Psoas muscle (tissue), 8 donors: Measurements from ENCODE around the gene THNSL1. TPM values are rescaled to one million over a fixed set of nuclear protein-coding genes. Genes with fewer than 3 reads are reported as not detected.

Experiments
- ATAC-seq, 4 donors: fragments of 200-7000 bp; cut with Tn5 transposase; one replicate each; pipeline ENCODE4 v1.9.1; 2020; ENCODE audit warnings: moderate library complexity in 3 of 4, mild to moderate bottlenecking in 2 of 4
- DNase-seq, 2 donors: peaks; one replicate each; pipeline ENCODE4 v3.0.0-alpha.2; 2020
- H3K27ac ChIP-seq: fragments of 200-600 bp; one replicate; pipeline ENCODE4 v1.8.0; 2022
- H3K27me3 ChIP-seq, 3 donors: fragments of 200-600 bp in 1 of 3; one replicate each; pipeline versions ENCODE4 v1.6.1 to v1.8.0; 2013 to 2022; ENCODE audit warnings: low read length in 2 of 3, mild to moderate bottlenecking in 2 of 3, moderate library complexity in 1 of 3; ENCODE audit not compliant: insufficient read depth in 3 of 3
- H3K36me3 ChIP-seq, 2 donors: fragments of 200-600 bp in 1 of 2; one replicate each; pipeline versions ENCODE4 v1.6.1 to v1.8.0; 2013 to 2022; ENCODE audit warnings: low read depth in 1 of 2, mild to moderate bottlenecking in 1 of 2, moderate library complexity in 1 of 2; ENCODE audit not compliant: insufficient read depth in 1 of 2
- H3K4me1 ChIP-seq: fragments of 200-600 bp; one replicate; pipeline ENCODE4 v1.8.0; 2022
- H3K4me3 ChIP-seq: fragments of 200-600 bp; one replicate; pipeline ENCODE4 v1.8.0; 2022; ENCODE audit warnings: mild to moderate bottlenecking
- H3K9me3 ChIP-seq: fragments of 200-600 bp; one replicate; pipeline ENCODE4 v1.8.0; 2022
- WGBS, 3 donors: extraction: QIAGEN DNeasy Blood & Tissue Kit; methylation state at CpG; one replicate each; pipeline versions ENCODE4 v1.1.6 to v1.1.7; 2013; 5-methylcytosine and 5-hydroxymethylcytosine counted together
- intact Hi-C, 2 donors: fragments of 100-400 bp; cut with DNase I; formaldehyde crosslinking; loops; one replicate each; pipeline versions ENCODE4 v1.11.0 to v1.14.2; 2022
- polyA plus RNA-seq, 3 donors: library from polyadenylated mRNA; stranded (reverse); fragments of 200-250 nt; gene quantifications; one replicate each; pipeline ENCODE4 v1.2.3, GENCODE V29; 2013
- total RNA-seq, 4 donors: library from RNA; stranded (reverse); fragmentation: NEBNext Ultra II Directional in 2 of 4; extraction: Animal tissue kit (Norgen Biotek cat#: 25700) in 2 of 4; gene quantifications; one replicate each; pipeline versions ENCODE4 v1.2.1 to v1.2.4, GENCODE V29; 2021 to 2023
- TF ChIP-seq, protein P1 (sequence below): fragments of 200-600 bp; IDR thresholded peaks from one replicate; pipeline ENCODE4 v1.8.0; 2022; ENCODE audit warnings: antibody characterized with exemption
- donor health status: healthy with polysubstance abuse.
- donor health status: DM: no; HTN: no; CAD: no; lungs with moderate emphysema.
- donor health status: Bipolar disorder and iron deficiency.
- donor health status: healthy.
- donor health status: DM: yes; HTN: yes; CAD: no.
- donor health status: DM: no; HTN: no; CAD: no.
- donor health status: DM: no; HTN: no; CAD: no.
- donor health status: DM: yes; HTN: yes; CAD: no.

The THNSL1 gene
- total and polyA plus RNA-seq, 7 donors, result 2.0 to 8.7 (median 3.2) TPM

DNA sequence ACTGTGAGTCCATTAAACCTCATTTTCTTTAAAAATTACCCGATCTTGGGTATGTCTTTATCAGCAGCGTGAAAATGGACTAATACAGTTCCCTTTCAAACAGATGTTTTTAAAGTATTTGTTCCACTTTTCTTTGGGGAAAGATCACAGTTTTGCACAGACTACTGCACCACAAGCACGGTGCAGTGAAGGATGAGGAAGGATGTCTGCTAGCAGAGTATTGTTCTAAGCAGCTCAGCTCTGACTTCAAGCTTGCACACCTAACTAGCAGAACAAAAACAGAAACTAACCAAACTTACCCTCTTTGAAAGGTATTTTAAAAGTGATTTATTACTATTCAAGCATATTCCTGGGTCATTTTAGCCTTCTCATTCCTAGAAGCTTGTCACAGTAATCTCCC is 20.0 kb downstream of the THNSL1 start:
- ATAC-seq (no peak), DNase-seq (no peak)
- H3K27me3 ChIP-seq, result peaks cover 0 to 5% (median 0%) of the 10 kb centered on the region in 3 donors
- intact Hi-C loops, result no loop called here
- H3K27ac ChIP-seq, result no peak overlapping the region
- H3K4me3 ChIP-seq, result no peak overlapping the region
- H3K4me1 ChIP-seq, result no peaks in the 10 kb centered on the region
- H3K9me3 ChIP-seq, result no peaks in the 10 kb centered on the region
- TF ChIP-seq, protein P1, sequence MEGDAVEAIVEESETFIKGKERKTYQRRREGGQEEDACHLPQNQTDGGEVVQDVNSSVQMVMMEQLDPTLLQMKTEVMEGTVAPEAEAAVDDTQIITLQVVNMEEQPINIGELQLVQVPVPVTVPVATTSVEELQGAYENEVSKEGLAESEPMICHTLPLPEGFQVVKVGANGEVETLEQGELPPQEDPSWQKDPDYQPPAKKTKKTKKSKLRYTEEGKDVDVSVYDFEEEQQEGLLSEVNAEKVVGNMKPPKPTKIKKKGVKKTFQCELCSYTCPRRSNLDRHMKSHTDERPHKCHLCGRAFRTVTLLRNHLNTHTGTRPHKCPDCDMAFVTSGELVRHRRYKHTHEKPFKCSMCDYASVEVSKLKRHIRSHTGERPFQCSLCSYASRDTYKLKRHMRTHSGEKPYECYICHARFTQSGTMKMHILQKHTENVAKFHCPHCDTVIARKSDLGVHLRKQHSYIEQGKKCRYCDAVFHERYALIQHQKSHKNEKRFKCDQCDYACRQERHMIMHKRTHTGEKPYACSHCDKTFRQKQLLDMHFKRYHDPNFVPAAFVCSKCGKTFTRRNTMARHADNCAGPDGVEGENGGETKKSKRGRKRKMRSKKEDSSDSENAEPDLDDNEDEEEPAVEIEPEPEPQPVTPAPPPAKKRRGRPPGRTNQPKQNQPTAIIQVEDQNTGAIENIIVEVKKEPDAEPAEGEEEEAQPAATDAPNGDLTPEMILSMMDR, result no peak
- no peaks in the 10 kb centered on the region for H3K36me3 ChIP-seq
- 25 to 36% (median 29%) methylated on average over 3 of the region's 3 CpGs for WGBS, 3 donors

DNA sequence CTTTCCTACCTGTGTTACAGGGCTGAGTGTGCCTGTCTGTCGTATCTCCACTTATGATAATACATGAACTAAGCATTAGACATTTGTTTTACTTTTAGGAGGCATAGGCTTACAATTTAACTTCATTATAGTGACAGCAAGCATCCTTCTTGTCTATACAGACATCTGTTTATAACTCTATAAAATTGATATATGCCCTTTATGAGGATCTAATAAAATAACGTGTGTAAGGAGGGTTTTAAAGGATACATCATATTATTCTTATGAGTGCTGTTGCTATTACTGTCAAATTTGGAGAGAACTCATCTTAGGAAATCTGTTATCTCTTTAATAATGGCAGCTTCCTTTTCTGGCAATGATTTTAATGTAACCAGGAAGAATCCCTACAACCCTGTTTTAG is 21.9 kb downstream of the THNSL1 start:
- TF ChIP-seq, protein P1, result no peak
- no peak for DNase-seq
- H3K36me3 ChIP-seq, result no peaks in the 10 kb centered on the region
- H3K9me3 ChIP-seq, result no peaks in the 10 kb centered on the region
- H3K4me3 ChIP-seq, result no peak overlapping the region
- H3K4me1 ChIP-seq, result no peaks in the 10 kb centered on the region
- WGBS, 3 donors, result 76 to 84% (median 81%) methylated on average over 2 of the region's 2 CpGs
- H3K27ac ChIP-seq, result no peak overlapping the region
- ATAC-seq, result no peak
- peaks cover 0 to 5% (median 0%) of the 10 kb centered on the region in 3 donors for H3K27me3 ChIP-seq
- intact Hi-C loops, result no loop called here

DNA sequence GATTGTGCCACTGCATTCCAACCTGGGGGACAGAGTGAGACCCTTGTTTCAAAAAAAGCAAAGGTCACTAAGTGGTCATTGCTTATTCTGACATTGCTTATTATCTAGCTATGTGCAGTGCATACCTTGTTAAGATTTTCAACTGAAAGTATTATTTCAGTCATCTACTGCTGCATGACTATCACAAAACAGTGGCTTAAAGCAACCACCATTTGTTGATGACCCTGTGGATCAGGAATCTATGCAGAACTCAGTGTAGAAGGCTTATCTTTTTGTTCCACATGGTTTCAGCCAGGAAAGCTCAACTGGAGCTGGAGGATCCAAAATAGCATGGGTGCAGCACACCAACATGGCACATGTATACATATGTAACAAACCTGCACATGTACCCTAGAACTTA is 23.1 kb downstream of the THNSL1 start:
- no peaks in the 10 kb centered on the region for H3K36me3 ChIP-seq
- H3K4me3 ChIP-seq, result no peak overlapping the region
- ATAC-seq, result no peak
- H3K27ac ChIP-seq, result no peak overlapping the region
- intact Hi-C loops, result no loop called here
- peaks cover 0 to 5% (median 0%) of the 10 kb centered on the region in 3 donors for H3K27me3 ChIP-seq
- no peaks in the 10 kb centered on the region for H3K4me1 ChIP-seq
- H3K9me3 ChIP-seq, result no peaks in the 10 kb centered on the region
- TF ChIP-seq, protein P1, result no peak
- no peak for DNase-seq

DNA sequence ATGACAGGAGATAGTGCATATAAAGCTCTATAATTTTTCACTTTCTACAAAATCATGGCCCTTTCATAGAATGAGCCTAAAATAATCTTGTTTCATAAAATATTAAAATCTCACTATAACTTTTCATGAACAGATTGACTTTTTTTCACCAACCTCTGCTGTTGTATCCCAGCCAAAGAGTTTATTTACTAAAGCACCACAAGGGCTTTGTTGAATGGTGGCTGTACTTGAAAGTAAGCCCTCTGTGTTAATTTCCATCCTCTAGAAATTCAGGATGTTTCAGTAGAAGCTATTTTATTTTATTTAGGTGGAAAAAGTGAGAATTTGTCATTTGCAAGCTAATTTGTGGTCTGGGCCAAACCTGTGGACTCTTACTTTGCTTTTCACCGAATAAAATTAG is 30.2 kb downstream of the THNSL1 start:
- DNase-seq (no peak), ATAC-seq (no peak)
- Histone ChIP-seq H3K4me1 (no peaks in the 10 kb centered on the region), H3K4me3 (no peak overlapping the region), H3K27ac (no peak overlapping the region), H3K27me3 (peaks cover 0 to 6% (median 0%) of the 10 kb centered on the region in 3 donors), H3K9me3 (no peaks in the 10 kb centered on the region), H3K36me3 (no peaks in the 10 kb centered on the region)
- WGBS, 3 donors, result 23 to 43% (median 32%) methylated on average over 1 of the region's 1 CpG
- TF ChIP-seq, protein P1, result no peak
- intact Hi-C loops, result no loop called here

DNA sequence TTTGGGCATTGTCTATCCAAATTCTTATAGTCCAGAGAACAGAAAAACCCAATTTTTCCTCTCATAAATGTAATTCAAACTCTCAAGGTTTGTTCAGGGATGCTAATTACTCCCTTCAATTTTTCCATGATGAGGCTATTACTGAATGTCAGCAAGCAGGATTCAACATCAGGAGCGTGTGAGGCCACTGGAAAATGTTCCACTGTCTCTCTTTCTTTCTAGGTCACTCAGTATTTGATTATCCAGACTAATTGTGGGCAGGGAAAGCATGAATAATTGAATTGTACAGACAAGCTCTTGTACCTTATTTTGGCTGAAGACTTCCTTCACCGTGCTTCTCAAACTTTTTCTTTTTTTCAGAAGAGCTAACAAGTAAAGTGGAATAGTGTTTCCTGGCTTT is 30.7 kb downstream of the THNSL1 start:
- H3K27me3 ChIP-seq, result peaks cover 0 to 6% (median 0%) of the 10 kb centered on the region in 3 donors
- no peak overlapping the region for H3K27ac ChIP-seq
- WGBS, 3 donors, result 19 to 31% (median 22%) methylated on average over 2 of the region's 2 CpGs
- ATAC-seq, result no peak
- TF ChIP-seq, protein P1, result no peak
- intact Hi-C loops, result no loop called here
- no peak overlapping the region for H3K4me3 ChIP-seq
- H3K36me3 ChIP-seq, result no peaks in the 10 kb centered on the region
- no peaks in the 10 kb centered on the region for H3K9me3 ChIP-seq
- no peaks in the 10 kb centered on the region for H3K4me1 ChIP-seq
- no peak for DNase-seq
